ENCODE data around the gene GAB4. TPM values are rescaled to one million over a fixed set of nuclear protein-coding genes. Genes with fewer than 3 reads are reported as not detected.

Gene GAB4
- total RNA-seq, 2 experiments from 2014 or later = not detected

- intact Hi-C loops (cut with DNase I, micrococcal nuclease) = no loop called here
- POLR2A ChIA-PET = no interaction called here
Measured at GRCh38 chr22:16935209-16935608, 72.8 kb downstream of the GAB4 start.

GRCh38 chr22:16933291-16934282, 74.4 kb downstream of the GAB4 start:
- Mint-ChIP-seq H3K4me3 (no peak overlapping the region), H3K9me3 (no peaks in the 10 kb centered on the region), H3K27me3 (peaks cover 49% of the 10 kb centered on the region), H3K36me3 (ENCODE audit: low read depth) (no peaks in the 10 kb centered on the region), H3K4me1 (ENCODE audit: low read depth) (no peaks in the 10 kb centered on the region), H3K27ac (no peak overlapping the region)
- Histone ChIP-seq H3K27me3 (ENCODE audit: control insufficient read depth in 1 of 2, insufficient read depth in 2 of 2, low read length in 2 of 2) (peaks cover 3 to 27% of the 10 kb centered on the region in 2 experiments), H3K9me3 (ENCODE audit: control insufficient read depth in 1 of 2, insufficient read depth in 1 of 2, low read length in 2 of 2) (no peaks in the 10 kb centered on the region), H3K4me3 (ENCODE audit: low read length) (no peak overlapping the region), H3K36me3 (ENCODE audit: insufficient read depth, low read length) (no peaks in the 10 kb centered on the region), H3K27ac (ENCODE audit: low read depth in 1 of 2, low read length in 2 of 2) (no peak overlapping the region), H3K4me1 (ENCODE audit: insufficient read depth, low read length) (no peaks in the 10 kb centered on the region)
- DNase-seq = no peak
- CTCF ChIA-PET = no interaction called here
- ATAC-seq (ENCODE audit: poor library complexity) = no peak
- POLR2A ChIA-PET = no interaction called here
- TF ChIP-seq CTCF (IDR thresholded peaks at IDR 0.05) = no peak
- intact Hi-C loops (cut with DNase I, micrococcal nuclease) = no loop called here

More at GRCh38 chr22:16935209-16935608, 72.8 kb downstream of the GAB4 start:
- H3K4me1 ChIP-seq (ENCODE audit: insufficient read depth, low read length) = no peaks in the 10 kb centered on the region
- Mint-ChIP-seq H3K36me3 (ENCODE audit: low read depth) (no peaks in the 10 kb centered on the region), H3K27ac (no peak overlapping the region), H3K27me3 (peaks cover 45% of the 10 kb centered on the region), H3K9me3 (no peaks in the 10 kb centered on the region), H3K4me3 (no peak overlapping the region), H3K4me1 (ENCODE audit: low read depth) (no peaks in the 10 kb centered on the region)
- CTCF ChIA-PET = no interaction called here
- peaks cover 3 to 27% of the 10 kb centered on the region in 2 experiments for H3K27me3 ChIP-seq (ENCODE audit: control insufficient read depth in 1 of 2, insufficient read depth in 2 of 2, low read length in 2 of 2)
- H3K36me3 ChIP-seq (ENCODE audit: insufficient read depth, low read length) = no peaks in the 10 kb centered on the region
- H3K9me3 ChIP-seq (ENCODE audit: control insufficient read depth in 1 of 2, insufficient read depth in 1 of 2, low read length in 2 of 2) = no peaks in the 10 kb centered on the region
- DNase-seq (no peak), ATAC-seq (ENCODE audit: poor library complexity) (no peak)
- H3K4me3 ChIP-seq (ENCODE audit: low read length) = no peak overlapping the region
- H3K27ac ChIP-seq (ENCODE audit: low read depth in 1 of 2, low read length in 2 of 2) = no peak overlapping the region
- TF ChIP-seq CTCF (IDR thresholded peaks at IDR 0.05) = no peak

GRCh38 chr22:16932577-16932976, 75.4 kb downstream of the GAB4 start:
- no peak for TF ChIP-seq CTCF (IDR thresholded peaks at IDR 0.05)

More at GRCh38 chr22:16932577-16932976, 75.4 kb downstream of the GAB4 start:
- Histone ChIP-seq H3K4me3 (ENCODE audit: low read length) (no peak overlapping the region), H3K27ac (ENCODE audit: low read depth in 1 of 2, low read length in 2 of 2) (no peak overlapping the region), H3K4me1 (ENCODE audit: insufficient read depth, low read length) (no peaks in the 10 kb centered on the region), H3K27me3 (ENCODE audit: control insufficient read depth in 1 of 2, insufficient read depth in 2 of 2, low read length in 2 of 2) (peaks cover 7 to 27% of the 10 kb centered on the region in 2 experiments), H3K36me3 (ENCODE audit: insufficient read depth, low read length) (no peaks in the 10 kb centered on the region), H3K9me3 (ENCODE audit: control insufficient read depth in 1 of 2, insufficient read depth in 1 of 2, low read length in 2 of 2) (no peaks in the 10 kb centered on the region)
- no peaks in the 10 kb centered on the region for H3K9me3 Mint-ChIP-seq
- no peaks in the 10 kb centered on the region for H3K36me3 Mint-ChIP-seq (ENCODE audit: low read depth)
- POLR2A ChIA-PET = no interaction called here
- intact Hi-C loops (cut with DNase I, micrococcal nuclease) = no loop called here
- H3K4me3 Mint-ChIP-seq = no peak overlapping the region
- no peaks in the 10 kb centered on the region for H3K4me1 Mint-ChIP-seq (ENCODE audit: low read depth)
- ATAC-seq (ENCODE audit: poor library complexity) (no peak), DNase-seq (no peak)
- peaks cover 56% of the 10 kb centered on the region for H3K27me3 Mint-ChIP-seq
- H3K27ac Mint-ChIP-seq = no peak overlapping the region
- CTCF ChIA-PET = no interaction called here
